HG02763 (cell line): ENCODE data around the gene FBXL7.

Experiments used
- ATAC-seq: cut with Tn5 transposase; IDR thresholded peaks from one replicate; pipeline ENCODE4 v1.9.1; 2021; ENCODE audit warnings: mild to moderate bottlenecking, moderate library complexity; ENCODE audit not compliant: unreplicated experiment

FBXL7 gene

GRCh38 chr5:15645381-15646160 lies 145.6 kb downstream of the FBXL7 start:
- ATAC-seq, result no peak

- no peak for ATAC-seq
Observed at GRCh38 chr5:15646371-15646770, 146.4 kb downstream of the FBXL7 start.

GRCh38 chr5:15647251-15647650 lies 147.3 kb downstream of the FBXL7 start:
- no peak for ATAC-seq

GRCh38 chr5:15650266-15650665 lies 150.3 kb downstream of the FBXL7 start:
- ATAC-seq, result no peak

- ATAC-seq, result no peak
Observed at GRCh38 chr5:15654779-15655178, 154.8 kb downstream of the FBXL7 start.

GRCh38 chr5:15655683-15656082 lies 155.7 kb downstream of the FBXL7 start:
- no peak for ATAC-seq

GRCh38 chr5:15664961-15665360 lies 165.0 kb downstream of the FBXL7 start:
- ATAC-seq, result no peak

GRCh38 chr5:15669826-15670225 lies 169.8 kb downstream of the FBXL7 start:
- no peak for ATAC-seq

- ATAC-seq, result no peak
Observed at GRCh38 chr5:15674716-15675115, 174.7 kb downstream of the FBXL7 start.

- no peak for ATAC-seq
Observed at GRCh38 chr5:15676591-15676990, 176.6 kb downstream of the FBXL7 start.

- no peak for ATAC-seq
Observed at GRCh38 chr5:15679161-15679560, 179.2 kb downstream of the FBXL7 start.

GRCh38 chr5:15680455-15680854 lies 180.5 kb downstream of the FBXL7 start:
- no peak for ATAC-seq

GRCh38 chr5:15682122-15682521 lies 182.1 kb downstream of the FBXL7 start:
- no peak for ATAC-seq

- no peak for ATAC-seq
Observed at GRCh38 chr5:15682566-15682965, 182.6 kb downstream of the FBXL7 start.

- no peak for ATAC-seq
Observed at GRCh38 chr5:15683332-15683731, 183.4 kb downstream of the FBXL7 start.

- ATAC-seq, result no peak
Observed at GRCh38 chr5:15687401-15687800, 187.4 kb downstream of the FBXL7 start.

- ATAC-seq, result no peak
Observed at GRCh38 chr5:15689836-15690235, 189.9 kb downstream of the FBXL7 start.

- no peak for ATAC-seq
Observed at GRCh38 chr5:15690611-15691010, 190.6 kb downstream of the FBXL7 start.

GRCh38 chr5:15691521-15691920 lies 191.5 kb downstream of the FBXL7 start:
- ATAC-seq, result no peak

- no peak for ATAC-seq
Observed at GRCh38 chr5:15692706-15693381, 192.9 kb downstream of the FBXL7 start.

GRCh38 chr5:15693382-15693728 lies 193.4 kb downstream of the FBXL7 start:
- ATAC-seq, result no peak

GRCh38 chr5:15693933-15694332 lies 194.0 kb downstream of the FBXL7 start:
- no peak for ATAC-seq
